HG02642 (cell line): ENCODE results near the gene DOK7.
"Not testable (repeated sequence)": the region's sequence is repeated elsewhere in the genome, so short reads cannot be mapped to it uniquely, and the experiment has no call there.

Experiments used
- ATAC-seq: cut with Tn5 transposase; IDR thresholded peaks from one replicate; pipeline ENCODE4 v1.9.1; 2021; ENCODE audit warnings: mild to moderate bottlenecking; ENCODE audit not compliant: unreplicated experiment, poor library complexity

The DOK7 gene

GRCh38 chr4:3499710-3500109, 36.6 kb downstream of the DOK7 start:
- ATAC-seq: no peak

GRCh38 chr4:3500111-3500510, 37.0 kb downstream of the DOK7 start:
- ATAC-seq: no peak

GRCh38 chr4:3500634-3501101, 37.6 kb downstream of the DOK7 start:
- ATAC-seq: no peak

DNA sequence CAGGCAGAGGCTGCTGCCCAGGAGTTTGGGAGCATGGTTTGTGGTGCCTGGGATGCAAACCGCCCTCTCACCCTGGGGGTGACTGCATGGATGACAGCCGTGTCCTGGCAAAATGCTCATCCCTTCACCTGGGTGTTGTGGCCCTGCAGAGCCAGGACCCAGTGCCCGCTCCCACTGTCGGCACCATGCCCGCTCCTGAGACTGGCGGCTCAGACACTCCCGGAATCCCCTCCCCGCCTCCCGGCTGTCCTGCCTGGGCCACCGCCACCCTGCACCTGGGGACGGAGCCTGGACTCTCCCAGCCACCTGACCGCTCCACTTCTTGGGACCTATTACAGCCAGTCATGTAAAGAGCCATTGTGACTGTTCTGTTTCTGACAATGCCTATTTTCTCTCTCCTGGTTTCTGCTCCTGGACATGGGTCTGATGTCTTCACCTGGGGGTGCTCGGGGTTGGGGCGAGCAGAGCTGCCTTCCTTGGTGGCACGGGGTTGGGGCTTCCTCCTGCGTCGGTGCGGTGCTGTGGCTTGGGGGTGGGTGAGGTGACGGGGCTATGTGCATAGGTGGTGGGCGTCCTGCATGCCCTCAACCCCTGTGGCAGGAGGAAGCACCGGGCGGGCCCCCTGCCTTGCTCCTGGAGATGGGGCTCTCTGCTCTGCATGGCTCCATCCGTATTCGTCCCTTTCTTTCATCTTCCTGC, 38.2 kb downstream of the DOK7 start:
- no peak for ATAC-seq

DNA sequence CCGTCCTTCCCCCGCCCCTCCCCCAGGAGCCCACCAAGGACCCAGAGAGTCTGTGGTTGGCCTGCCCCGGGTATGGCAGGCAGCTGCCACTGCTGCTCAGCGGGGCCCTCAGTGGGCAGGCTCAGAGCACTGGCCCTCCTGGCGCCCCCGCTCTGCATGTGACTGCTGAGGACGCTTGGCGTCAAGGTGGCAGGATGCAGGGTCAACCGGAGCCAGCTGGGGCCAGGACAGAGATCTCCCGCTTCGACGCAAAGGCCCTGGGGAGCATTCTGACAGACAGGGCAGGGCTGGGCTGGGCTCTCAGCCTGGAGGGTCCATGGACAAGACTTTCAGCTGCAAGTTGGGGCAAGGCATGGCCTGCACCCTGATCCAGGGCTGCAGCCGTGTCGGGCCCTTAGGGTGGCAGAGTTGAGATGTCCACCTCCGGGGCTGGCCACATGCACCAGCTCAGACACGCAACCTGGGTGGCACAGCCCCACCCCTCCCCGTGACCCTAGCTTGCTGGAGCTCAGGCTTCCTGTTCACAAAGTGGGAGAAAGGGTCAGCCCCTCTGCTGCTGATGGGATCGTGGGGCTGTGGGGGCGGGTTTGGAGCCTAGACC, 38.8 kb downstream of the DOK7 start:
- ATAC-seq: no peak

DNA sequence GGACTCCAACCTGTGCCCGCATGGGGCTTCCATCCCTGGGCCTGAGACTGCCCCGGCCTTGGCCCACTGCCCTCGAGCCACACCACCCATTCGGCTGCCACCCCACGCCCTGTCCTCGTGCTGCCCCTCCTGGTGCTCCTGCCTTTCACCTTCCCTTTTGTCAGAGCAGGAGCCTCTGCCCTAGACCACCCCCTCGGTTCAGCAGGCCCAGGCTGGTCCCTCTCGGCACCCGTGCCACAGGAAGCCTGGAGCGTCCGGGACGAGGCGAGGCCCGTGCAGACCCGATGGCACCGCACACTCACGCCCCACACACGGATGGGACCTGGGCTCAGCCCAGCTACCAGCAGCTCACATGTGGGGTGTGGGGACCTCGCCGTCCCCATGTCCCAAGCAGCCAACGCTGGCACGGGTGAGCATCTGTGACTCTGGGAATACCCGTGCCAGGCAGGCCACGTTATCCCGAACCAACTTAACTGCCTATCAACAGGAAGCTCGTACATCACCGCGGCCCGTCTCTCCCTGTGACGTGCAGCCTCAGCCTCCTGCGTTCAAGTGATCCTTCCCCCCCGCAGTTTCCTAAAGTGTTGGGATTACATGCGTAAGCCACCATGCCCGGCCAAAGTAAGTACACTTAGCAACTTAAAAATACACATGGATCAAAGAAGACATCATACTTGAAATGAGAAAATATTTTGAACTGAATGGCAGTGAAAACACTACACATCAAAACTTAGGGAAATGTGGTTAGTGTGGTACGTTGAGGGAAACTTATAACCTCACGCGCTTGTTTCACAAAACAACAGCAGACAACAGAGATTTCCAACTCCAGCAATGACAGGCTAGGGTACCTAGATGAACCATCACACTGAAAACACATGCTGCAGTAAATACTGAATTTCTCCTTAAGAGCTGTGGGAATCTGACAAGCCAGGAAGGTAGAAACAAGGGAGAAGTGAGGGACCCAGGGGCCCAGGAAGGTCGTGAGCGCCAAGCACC, 40.1 kb downstream of the DOK7 start:
- no peak for ATAC-seq

DNA sequence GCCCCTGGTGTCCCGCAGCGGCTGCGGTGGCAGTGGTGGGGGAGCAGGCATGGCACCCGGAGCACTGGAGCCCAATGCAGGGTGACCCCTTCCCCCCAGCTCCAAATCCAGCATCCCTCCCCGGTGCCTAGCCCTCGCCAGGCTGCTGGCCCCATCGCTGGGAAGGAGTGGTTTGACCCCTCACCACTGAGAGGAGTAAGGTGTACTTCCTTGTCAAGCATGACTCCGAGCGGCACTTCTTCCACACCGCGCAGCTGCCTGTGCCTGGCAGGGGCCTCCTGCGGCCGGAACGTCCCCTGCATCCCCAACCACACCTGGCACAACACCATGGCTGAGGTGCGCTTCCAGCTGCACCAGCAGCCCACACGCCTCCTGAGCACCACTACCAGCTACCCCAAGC, 42.1 kb downstream of the DOK7 start:
- no peak for ATAC-seq

GRCh38 chr4:3508542-3508941, 45.4 kb downstream of the DOK7 start:
- ATAC-seq: no peak

DNA sequence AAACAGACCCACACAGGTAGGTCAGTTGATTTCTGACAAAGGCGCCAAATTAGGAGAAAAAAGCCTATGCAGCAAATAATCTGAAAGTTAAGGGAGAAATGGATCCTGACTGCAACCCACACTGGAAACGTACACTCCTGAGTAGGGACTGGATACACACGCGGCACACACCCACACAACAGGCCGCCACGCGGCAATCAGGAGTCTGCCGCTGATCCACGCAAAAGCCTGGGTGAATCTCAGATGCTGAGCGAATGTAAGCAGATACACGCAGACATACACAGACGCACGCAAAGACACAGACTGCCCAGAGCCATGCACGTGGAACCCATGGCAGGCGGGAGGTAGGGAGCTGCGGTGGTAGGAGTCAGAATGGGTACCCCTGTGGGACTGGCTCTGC, 47.4 kb downstream of the DOK7 start:
- ATAC-seq: no peak

DNA sequence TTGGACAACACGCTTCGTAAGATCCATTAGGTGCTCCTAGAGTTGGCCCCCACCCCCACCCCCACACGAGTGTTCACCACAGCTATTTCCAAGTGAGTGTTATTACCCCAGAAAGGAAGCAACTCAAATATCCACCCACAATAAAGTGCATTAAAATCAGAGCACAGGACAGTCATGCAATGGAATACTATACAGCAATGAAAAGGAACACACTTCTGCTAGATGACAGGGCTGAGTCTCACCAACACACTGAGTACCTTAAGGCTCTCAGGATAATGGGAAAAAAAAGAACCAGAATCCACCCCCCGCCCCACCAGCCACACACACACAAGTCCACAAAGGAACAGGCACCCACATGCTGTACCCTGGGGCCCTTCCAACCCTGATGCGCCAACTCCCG, 48.1 kb downstream of the DOK7 start:
- no peak for ATAC-seq

DNA sequence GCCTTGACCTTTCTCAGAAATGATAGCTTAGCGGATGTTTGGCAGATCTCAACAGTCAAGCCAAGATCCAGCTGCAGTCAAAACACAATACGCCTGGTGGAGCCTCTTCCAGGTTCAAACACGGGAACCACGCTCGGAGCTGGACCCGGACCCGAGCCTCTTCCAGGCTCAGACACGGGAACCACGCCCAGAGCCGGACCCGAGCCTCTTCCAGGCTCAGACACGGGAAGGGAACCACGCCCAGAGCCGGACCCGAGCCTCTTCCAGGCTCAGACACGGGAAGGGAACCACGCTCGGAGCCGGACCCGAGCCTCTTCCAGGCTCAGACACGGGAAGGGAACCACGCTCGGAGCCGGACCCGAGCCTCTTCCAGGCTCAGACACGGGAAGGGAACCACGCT, 48.5 kb downstream of the DOK7 start:
- not testable (repeated sequence) for ATAC-seq

GRCh38 chr4:3512279-3512678, 49.2 kb downstream of the DOK7 start:
- ATAC-seq: no peak

DNA sequence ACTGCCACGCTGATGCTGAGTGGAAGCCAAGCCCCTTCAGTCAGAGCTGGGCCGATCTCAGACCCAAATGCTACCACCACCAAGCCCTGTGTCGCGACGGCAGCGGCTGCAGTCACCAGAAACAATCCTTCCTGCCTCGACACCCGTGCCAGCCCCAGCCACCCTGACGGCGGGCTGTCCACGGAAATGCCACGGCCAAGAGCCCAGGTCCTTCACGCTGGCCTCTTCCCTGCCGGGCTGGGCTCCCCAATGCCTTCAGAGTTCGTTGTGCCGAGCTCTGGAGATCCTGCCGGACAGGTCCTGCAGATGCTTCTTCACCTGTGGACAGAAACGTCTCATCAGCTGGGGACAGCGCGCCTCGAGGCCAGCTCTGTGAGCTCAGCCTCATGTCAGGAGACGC, 49.6 kb downstream of the DOK7 start:
- no peak for ATAC-seq

DNA sequence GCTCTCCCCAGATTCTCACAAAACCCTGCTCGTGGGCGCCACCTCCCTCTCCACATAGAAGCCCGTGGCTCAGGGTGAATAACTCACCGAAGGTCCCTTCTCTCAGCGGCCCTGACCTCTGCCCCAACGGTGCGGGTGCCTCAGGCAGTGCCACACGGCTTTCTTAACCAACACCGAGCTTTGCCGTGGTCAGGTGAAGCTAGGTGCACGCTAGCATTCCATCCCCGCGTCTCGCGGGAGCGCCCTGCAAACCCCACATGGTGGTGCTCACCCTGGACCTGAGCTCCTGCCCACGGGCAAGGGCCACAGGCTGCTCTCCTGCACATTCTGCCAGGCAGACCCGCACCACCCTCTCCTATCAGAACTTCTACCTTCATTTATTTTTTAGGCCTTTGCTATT, 50.7 kb downstream of the DOK7 start:
- no peak for ATAC-seq

- ATAC-seq: no peak
These were observed 51.2 kb downstream of the DOK7 start for GRCh38 chr4:3514221-3514780.

GRCh38 chr4:3514806-3515501, 51.8 kb downstream of the DOK7 start:
- no peak for ATAC-seq

- ATAC-seq: no peak
These were observed 52.5 kb downstream of the DOK7 start for GRCh38 chr4:3515646-3516045.

- ATAC-seq: no peak
These were observed 53.1 kb downstream of the DOK7 start for GRCh38 chr4:3516061-3516835.
